ENCODE data around the gene TBC1D4. TPM values are rescaled to one million over a fixed set of nuclear protein-coding genes. Genes with fewer than 3 reads are reported as not detected.
"Not testable (repeated sequence)": the region's sequence is repeated elsewhere in the genome, so short reads cannot be mapped to it uniquely, and the experiment has no call there.

TBC1D4 gene
- total and polyA plus RNA-seq, 2 experiments from 2014 or later: 18.7 to 38.2 TPM

DNA sequence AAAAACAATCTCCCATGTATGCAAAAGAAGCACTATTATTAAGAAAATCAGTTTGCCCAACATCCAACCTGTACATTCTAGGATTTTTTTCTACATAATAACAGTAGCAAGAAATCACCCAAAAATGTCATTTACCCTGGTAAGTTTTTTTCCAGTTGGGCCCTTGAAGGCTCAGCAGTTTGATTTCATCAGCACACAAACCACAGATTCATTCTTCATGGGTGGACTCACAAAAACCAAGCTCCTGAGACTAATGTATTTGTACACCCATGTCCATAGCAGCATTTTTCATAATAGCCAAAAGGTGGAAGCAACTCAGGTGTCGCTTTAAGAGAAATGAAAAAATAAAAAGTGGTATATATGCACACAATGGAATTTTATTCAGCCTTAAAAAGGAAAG lies 210.1 kb downstream of the TBC1D4 start:
- Mint-ChIP-seq H3K4me3 (no peak overlapping the region), H3K27me3 (ENCODE audit: insufficient read depth, low read depth, poor library complexity) (no peaks in the 10 kb centered on the region), H3K36me3 (ENCODE audit: low read depth) (peaks cover 11% of the 10 kb centered on the region), H3K9me3 (peaks cover 31% of the 10 kb centered on the region), H3K27ac (no peak overlapping the region), H3K4me1 (no peaks in the 10 kb centered on the region)
- TF ChIP-seq EZH2 (IDR thresholded peaks at IDR 0.05; ENCODE audit: low read depth, unreplicated experiment) (no peak), ZNF114 (CRISPR knock-in tag; IDR thresholded peaks at IDR 0.05) (no peak), ZNF331 (CRISPR knock-in tag; IDR thresholded peaks at IDR 0.05; ENCODE audit: low read depth) (no peak), JUNB (IDR thresholded peaks at IDR 0.05; ENCODE audit: unreplicated experiment) (no peak), CREB1 (CRISPR knock-in tag; IDR thresholded peaks at IDR 0.05; ENCODE audit: low read depth) (no peak), STAT1 (IDR thresholded peaks at IDR 0.05; ENCODE audit: unreplicated experiment) (no peak)
- TF ChIP-seq, protein P1, sequence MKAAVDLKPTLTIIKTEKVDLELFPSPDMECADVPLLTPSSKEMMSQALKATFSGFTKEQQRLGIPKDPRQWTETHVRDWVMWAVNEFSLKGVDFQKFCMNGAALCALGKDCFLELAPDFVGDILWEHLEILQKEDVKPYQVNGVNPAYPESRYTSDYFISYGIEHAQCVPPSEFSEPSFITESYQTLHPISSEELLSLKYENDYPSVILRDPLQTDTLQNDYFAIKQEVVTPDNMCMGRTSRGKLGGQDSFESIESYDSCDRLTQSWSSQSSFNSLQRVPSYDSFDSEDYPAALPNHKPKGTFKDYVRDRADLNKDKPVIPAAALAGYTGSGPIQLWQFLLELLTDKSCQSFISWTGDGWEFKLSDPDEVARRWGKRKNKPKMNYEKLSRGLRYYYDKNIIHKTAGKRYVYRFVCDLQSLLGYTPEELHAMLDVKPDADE (IDR thresholded peaks at IDR 0.05): no peak
- TF ChIP-seq, protein P2, sequence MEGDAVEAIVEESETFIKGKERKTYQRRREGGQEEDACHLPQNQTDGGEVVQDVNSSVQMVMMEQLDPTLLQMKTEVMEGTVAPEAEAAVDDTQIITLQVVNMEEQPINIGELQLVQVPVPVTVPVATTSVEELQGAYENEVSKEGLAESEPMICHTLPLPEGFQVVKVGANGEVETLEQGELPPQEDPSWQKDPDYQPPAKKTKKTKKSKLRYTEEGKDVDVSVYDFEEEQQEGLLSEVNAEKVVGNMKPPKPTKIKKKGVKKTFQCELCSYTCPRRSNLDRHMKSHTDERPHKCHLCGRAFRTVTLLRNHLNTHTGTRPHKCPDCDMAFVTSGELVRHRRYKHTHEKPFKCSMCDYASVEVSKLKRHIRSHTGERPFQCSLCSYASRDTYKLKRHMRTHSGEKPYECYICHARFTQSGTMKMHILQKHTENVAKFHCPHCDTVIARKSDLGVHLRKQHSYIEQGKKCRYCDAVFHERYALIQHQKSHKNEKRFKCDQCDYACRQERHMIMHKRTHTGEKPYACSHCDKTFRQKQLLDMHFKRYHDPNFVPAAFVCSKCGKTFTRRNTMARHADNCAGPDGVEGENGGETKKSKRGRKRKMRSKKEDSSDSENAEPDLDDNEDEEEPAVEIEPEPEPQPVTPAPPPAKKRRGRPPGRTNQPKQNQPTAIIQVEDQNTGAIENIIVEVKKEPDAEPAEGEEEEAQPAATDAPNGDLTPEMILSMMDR (conservative IDR thresholded peaks at IDR 0.05; ENCODE audit: low read depth in 2 of 2): no peak
- TF ChIP-seq, protein P3, sequence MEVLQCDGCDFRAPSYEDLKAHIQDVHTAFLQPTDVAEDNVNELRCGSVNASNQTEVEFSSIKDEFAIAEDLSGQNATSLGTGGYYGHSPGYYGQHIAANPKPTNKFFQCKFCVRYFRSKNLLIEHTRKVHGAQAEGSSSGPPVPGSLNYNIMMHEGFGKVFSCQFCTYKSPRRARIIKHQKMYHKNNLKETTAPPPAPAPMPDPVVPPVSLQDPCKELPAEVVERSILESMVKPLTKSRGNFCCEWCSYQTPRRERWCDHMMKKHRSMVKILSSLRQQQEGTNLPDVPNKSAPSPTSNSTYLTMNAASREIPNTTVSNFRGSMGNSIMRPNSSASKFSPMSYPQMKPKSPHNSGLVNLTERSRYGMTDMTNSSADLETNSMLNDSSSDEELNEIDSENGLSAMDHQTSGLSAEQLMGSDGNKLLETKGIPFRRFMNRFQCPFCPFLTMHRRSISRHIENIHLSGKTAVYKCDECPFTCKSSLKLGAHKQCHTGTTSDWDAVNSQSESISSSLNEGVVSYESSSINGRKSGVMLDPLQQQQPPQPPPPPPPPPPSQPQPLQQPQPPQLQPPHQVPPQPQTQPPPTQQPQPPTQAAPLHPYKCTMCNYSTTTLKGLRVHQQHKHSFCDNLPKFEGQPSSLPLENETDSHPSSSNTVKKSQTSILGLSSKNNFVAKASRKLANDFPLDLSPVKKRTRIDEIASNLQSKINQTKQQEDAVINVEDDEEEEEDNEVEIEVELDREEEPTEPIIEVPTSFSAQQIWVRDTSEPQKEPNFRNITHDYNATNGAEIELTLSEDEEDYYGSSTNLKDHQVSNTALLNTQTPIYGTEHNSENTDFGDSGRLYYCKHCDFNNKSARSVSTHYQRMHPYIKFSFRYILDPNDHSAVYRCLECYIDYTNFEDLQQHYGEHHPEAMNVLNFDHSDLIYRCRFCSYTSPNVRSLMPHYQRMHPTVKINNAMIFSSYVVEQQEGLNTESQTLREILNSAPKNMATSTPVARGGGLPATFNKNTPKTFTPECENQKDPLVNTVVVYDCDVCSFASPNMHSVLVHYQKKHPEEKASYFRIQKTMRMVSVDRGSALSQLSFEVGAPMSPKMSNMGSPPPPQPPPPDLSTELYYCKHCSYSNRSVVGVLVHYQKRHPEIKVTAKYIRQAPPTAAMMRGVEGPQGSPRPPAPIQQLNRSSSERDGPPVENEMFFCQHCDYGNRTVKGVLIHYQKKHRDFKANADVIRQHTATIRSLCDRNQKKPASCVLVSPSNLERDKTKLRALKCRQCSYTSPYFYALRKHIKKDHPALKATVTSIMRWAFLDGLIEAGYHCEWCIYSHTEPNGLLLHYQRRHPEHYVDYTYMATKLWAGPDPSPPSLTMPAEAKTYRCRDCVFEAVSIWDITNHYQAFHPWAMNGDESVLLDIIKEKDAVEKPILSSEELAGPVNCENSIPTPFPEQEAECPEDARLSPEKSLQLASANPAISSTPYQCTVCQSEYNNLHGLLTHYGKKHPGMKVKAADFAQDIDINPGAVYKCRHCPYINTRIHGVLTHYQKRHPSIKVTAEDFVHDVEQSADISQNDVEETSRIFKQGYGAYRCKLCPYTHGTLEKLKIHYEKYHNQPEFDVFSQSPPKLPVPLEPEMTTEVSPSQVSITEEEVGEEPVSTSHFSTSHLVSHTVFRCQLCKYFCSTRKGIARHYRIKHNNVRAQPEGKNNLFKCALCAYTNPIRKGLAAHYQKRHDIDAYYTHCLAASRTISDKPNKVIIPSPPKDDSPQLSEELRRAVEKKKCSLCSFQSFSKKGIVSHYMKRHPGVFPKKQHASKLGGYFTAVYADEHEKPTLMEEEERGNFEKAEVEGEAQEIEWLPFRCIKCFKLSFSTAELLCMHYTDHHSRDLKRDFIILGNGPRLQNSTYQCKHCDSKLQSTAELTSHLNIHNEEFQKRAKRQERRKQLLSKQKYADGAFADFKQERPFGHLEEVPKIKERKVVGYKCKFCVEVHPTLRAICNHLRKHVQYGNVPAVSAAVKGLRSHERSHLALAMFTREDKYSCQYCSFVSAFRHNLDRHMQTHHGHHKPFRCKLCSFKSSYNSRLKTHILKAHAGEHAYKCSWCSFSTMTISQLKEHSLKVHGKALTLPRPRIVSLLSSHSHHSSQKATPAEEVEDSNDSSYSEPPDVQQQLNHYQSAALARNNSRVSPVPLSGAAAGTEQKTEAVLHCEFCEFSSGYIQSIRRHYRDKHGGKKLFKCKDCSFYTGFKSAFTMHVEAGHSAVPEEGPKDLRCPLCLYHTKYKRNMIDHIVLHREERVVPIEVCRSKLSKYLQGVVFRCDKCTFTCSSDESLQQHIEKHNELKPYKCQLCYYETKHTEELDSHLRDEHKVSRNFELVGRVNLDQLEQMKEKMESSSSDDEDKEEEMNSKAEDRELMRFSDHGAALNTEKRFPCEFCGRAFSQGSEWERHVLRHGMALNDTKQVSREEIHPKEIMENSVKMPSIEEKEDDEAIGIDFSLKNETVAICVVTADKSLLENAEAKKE (CRISPR knock-in tag; IDR thresholded peaks at IDR 0.05): no peak
- Histone ChIP-seq H3K27ac (ENCODE audit: low read depth) (no peak overlapping the region), H3F3A (replicated peaks; ENCODE audit: low read depth) (no peaks in the 10 kb centered on the region), H3K4me1 (ENCODE audit: insufficient read depth) (no peaks in the 10 kb centered on the region), H3K79me2 (replicated peaks; ENCODE audit: insufficient read depth) (no peaks in the 10 kb centered on the region), H2AFZ (no peak overlapping the region), H4K20me1 (replicated peaks; ENCODE audit: insufficient read depth) (no peaks in the 10 kb centered on the region), H3K36me3 (ENCODE audit: insufficient read depth) (no peaks in the 10 kb centered on the region), H3K4me3 (no peak overlapping the region), H3K4me2 (no peak overlapping the region), H3K9me2 (ENCODE audit: insufficient read depth) (no peaks in the 10 kb centered on the region; the same call in 1 of the 2 replicates), H3K27me3 (ENCODE audit: insufficient read depth) (no peaks in the 10 kb centered on the region)
- ATAC-seq: no peak
- no peak for DNase-seq (ENCODE audit: low spot score)

DNA sequence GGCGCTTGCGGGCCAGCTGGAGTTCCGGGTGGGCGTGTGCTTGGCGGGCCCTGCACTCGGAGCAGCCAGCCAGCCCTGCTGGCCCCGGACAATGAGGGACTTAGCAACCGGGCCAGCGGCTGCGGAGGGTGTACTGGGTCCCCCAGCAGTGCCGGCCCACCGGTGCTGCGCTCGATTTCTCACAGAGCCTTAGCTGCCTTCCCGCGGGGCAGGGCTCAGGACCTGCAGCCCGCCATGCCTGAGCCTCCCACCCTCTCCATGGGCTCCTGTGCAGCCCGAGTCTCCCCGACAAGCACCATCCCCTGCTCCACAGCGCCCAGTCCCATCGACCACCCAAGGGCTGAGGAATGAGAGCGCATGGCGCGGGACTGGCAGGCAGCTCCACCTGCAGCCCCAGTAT lies 213.5 kb downstream of the TBC1D4 start:
- not testable (repeated sequence) for H3K4me3 Mint-ChIP-seq; H3K4me1 ChIP-seq (ENCODE audit: insufficient read depth); H3K9me2 ChIP-seq (ENCODE audit: insufficient read depth)

More for the DNA sequence above, 213.5 kb downstream of the TBC1D4 start:
- H3F3A ChIP-seq (replicated peaks; ENCODE audit: low read depth); H3K27me3 ChIP-seq (ENCODE audit: insufficient read depth); H3K27ac Mint-ChIP-seq; H2AFZ ChIP-seq; H3K36me3 ChIP-seq (ENCODE audit: insufficient read depth); ATAC-seq; DNase-seq (ENCODE audit: low spot score); H3K27ac ChIP-seq (ENCODE audit: low read depth); H3K4me3 ChIP-seq; H4K20me1 ChIP-seq (replicated peaks; ENCODE audit: insufficient read depth); H3K36me3 Mint-ChIP-seq (ENCODE audit: low read depth); H3K4me1 Mint-ChIP-seq; H3K27me3 Mint-ChIP-seq (ENCODE audit: insufficient read depth, low read depth, poor library complexity); H3K79me2 ChIP-seq (replicated peaks; ENCODE audit: insufficient read depth); H3K4me2 ChIP-seq: not testable (repeated sequence)
- H3K9me3 Mint-ChIP-seq: peaks cover 12% of the 10 kb centered on the region
